Fibroblast of skin of right biceps (primary cell): Measurements from ENCODE around the gene ARHGAP28.

Experiments
- DNase-seq: peaks from one replicate; pipeline ENCODE4 v3.0.0-alpha.2; 2013

ARHGAP28 gene, protein sequence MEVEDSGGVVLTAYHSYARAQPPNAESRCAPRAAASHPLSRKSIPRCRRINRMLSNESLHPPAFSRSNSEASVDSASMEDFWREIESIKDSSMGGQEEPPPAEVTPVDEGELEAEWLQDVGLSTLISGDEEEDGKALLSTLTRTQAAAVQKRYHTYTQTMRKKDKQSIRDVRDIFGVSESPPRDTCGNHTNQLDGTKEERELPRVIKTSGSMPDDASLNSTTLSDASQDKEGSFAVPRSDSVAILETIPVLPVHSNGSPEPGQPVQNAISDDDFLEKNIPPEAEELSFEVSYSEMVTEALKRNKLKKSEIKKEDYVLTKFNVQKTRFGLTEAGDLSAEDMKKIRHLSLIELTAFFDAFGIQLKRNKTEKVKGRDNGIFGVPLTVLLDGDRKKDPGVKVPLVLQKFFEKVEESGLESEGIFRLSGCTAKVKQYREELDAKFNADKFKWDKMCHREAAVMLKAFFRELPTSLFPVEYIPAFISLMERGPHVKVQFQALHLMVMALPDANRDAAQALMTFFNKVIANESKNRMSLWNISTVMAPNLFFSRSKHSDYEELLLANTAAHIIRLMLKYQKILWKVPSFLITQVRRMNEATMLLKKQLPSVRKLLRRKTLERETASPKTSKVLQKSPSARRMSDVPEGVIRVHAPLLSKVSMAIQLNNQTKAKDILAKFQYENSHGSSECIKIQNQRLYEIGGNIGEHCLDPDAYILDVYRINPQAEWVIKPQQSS

DNA sequence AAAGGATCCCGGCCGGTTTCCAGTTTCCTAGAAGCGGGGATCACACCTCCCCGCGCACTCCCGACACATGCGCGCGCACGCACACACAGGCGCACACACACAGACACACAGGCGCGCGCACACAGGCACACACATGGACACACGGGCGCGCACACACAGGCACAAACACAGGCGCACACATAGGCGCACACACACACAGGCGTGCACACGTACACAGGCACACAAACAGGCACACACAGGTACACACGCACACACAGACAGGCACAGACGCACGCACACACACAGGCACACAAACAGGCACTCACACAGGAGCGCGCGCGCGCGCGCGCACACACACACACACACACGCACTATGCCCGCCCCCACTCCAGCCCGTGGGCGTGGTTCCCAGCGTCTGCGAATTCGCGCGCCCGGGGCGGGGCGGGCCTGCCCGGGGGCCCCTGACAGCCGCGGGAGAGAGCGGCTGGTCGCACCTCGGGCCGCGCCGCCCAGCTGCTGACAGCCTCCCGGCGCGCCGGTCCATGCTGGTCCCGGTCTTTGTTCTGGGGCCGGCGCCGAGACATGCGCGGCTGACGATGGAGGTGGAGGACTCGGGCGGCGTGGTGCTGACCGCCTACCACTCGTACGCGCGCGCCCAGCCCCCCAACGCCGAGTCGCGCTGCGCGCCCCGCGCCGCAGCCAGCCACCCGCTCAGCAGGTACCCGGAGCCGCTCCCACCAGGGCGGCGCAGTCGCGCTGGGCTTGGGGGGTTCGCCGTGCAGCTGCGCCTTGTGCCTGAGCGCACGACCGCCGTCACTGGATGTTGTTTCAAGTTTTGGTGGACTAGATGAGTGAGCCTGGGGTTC lies at the start of gene ARHGAP28:
ARHGAP28 (plus strand) TSS at position 470 of the 845 bp plus-strand sequence; CDS start at position 576, 106 bp downstream.
- peak; percentile 96 for DNase-seq

DNA sequence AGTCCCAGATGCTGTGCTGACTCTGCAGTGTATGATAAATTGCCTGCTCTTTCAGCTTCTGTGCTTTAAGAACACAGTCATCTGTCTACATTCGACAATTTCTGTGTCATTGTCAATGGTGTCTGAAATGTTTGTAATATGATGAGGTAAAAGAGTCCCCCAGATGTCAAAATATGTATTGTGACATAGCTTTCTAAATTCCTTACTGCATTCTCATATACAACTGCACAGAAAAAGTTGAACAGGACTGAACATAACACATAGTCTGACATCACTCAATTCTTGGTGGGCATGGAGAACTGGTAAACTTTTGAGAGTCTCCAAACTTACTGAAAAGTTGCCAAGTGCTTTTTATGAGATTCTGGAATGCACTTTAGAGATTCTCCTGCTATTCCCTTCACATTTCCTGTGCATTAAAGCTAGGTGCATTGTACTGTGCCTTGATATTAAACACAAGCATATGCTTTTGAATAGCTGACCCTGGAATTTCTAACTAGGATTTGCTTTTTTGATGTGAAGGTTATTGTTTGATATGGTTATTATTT lies 48.1 kb upstream of the ARHGAP28 start:
- DNase-seq = peak; percentile 55

DNA sequence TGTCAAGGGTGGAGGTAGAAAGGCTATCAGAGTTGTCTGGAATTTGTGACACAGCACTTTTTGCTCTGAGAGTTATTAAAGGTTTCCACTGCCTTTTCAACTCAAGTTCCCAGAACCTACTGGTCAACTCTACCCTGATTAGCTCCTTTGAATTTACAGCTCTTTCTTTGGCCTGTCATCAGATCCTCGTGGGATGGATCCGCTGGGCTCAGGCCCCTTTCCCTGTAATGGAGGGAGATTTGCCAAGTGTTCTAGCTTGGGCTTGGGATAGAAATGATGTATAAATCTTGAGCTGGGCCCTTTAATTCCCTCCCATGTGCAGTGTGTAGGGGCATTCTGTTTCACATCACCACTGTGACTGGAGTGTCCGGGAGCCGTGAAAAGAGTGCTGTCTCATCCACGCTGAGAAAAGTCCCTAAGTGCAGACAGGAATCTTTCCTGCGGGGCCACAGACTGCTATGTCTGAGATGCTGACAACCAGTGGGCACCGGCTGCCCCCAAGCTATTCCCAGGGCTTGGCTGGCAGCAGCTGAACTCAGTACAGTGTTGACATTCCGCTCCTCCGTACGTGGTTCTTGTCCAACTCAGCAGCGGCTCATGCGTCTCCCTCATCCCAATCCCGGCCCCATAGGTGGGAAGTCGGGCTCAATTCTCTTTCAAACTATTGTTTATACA lies 46.9 kb upstream of the ARHGAP28 start:
- no peak for DNase-seq

DNA sequence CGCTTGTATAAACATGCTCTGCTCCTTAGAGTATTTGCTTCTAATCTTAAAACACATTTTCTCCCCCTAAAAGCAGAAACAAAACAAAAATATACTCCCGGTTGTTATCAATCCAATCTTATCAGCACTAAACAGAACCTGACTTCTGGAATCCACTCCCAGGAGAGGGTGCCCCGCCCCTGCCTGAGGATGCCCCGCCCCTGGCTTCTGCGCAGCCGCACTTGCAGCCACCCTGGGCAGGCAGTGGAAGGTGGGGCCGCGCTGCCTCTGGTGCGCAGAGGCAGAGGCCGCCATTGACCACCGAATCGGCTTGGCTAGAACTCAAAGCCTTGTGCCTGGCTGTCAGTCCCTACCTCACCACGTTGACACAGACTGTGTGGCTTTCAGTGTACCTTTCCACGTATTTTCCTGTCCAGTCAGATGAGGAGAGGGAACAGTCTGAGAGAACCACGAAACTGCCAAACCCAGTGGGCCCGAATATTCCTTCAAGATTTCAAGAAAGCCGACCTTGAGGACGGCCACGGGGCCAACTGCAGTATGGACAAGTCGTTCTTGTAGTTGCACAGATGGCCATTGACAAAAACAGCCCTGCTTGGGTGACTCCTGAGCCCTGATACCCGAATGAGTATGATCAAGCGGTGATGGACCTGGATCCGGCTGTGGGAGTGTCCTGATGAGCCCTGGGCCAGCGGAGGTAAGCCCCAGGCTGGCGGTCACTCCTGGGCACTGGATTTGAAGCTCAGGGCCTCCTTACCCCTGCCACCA lies 46.2 kb upstream of the ARHGAP28 start:
- DNase-seq = no peak

DNA sequence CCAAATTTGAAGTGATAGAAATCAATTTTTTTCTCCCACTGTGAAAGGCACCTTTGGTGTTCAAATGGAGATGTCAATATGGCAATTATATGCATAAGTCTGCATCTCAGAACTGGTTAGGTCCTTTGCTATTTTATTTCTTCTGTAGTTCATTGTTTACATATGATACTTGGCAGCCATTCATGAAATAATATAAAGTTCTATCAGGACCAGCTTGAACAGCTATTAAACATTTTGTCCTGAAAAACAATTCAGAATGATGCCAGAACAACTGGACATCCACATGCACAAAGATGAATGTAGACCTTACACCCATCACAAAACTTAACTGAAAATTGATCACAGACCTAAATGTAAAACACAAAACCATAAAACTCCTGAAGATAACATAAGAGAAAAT lies 41.8 kb upstream of the ARHGAP28 start:
- DNase-seq = no peak

DNA sequence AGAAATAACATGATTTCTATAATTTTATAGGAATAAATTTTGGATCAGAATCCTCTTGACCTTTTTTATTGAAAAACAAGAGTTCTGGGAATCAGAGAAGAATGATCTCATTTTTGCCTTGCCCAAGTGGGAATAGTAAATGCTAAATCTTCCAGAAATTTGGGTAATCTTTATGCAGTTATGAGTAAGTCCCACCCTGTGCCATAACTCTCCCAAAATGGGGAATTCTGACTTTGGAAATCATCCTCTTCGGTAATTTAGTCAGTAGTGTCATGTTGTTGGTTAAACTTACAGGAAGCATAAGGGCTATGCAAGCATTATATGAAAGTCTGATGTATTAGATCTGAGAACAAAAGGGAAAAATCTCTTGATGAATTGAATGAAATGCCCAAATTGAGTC lies 20.6 kb upstream of the ARHGAP28 start:
- DNase-seq = no peak

DNA sequence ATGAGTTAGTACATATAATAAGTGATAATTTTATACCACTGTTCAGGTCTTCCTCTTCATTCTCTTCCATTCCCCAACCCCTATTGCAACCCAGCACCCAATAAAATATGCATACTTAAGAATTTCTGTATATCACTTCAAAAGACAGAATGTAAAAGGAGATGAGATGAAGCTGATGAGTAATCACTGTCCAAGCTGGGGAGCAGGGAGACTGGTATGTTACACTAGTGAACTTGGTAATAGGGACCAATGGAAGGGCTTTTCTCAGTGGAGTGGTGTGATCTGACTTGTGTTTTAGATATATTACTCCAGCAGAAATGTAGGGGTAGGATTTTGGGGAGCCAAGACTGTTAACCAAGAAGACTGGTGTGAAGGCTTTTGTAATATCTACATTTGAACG lies 18.0 kb upstream of the ARHGAP28 start:
- DNase-seq = peak; percentile 49

DNA sequence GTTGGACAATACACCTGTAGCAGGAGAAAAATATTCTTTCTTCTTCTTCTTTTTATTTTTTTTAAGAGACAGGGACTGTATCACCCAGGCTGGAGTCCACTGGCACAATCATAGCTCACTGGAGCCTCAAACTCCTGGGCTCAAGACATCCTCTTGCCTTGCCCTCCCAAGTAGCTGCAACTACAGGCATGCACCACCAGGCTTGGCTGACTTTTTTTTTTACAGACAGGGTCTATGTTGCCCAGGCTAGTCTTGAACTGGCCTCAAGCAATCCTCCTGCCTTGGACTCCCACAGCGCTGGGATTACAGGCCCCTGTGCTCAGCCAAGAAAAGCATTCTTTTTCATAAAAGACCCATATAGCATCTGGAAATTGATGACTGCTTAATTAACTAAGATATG lies 17.1 kb upstream of the ARHGAP28 start:
- no peak for DNase-seq

DNA sequence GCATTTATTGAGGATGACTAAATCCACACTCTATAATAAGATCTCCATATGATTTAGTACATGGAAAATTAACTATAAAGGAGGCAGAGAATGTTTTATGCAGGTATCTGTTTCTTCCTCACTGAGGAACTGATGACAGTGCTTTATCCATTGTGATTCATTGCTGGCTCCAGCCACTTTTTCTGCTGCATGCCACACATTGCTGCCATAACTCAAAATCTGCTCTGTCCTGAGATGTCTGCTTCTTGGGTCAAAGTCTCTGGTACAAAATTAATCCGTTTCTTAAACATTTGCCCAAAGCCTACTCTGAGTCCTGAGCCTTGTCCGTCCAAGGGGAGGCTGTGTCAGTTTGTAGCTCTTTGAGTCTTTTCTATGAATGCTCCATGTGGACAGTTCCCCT lies 15.5 kb upstream of the ARHGAP28 start:
- peak; percentile 60 for DNase-seq

DNA sequence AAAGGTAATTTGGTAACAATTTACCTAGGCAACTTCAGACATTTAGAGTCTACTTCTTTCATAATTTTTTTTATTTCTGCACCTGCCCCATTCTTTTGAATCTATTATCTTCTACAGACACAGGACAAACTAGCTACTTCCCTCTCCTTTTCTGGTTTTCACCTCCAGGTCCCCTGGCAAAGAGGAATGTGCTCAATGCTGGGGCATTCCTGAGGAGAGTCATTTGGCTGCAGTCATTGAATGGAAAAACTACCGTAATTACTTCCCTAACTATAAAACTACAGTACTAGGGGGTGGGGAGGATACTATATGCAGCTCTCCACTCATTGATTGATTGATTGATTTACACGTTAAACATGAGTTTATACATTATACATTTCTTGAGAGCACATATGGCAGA lies 11.2 kb upstream of the ARHGAP28 start:
- DNase-seq = no peak

DNA sequence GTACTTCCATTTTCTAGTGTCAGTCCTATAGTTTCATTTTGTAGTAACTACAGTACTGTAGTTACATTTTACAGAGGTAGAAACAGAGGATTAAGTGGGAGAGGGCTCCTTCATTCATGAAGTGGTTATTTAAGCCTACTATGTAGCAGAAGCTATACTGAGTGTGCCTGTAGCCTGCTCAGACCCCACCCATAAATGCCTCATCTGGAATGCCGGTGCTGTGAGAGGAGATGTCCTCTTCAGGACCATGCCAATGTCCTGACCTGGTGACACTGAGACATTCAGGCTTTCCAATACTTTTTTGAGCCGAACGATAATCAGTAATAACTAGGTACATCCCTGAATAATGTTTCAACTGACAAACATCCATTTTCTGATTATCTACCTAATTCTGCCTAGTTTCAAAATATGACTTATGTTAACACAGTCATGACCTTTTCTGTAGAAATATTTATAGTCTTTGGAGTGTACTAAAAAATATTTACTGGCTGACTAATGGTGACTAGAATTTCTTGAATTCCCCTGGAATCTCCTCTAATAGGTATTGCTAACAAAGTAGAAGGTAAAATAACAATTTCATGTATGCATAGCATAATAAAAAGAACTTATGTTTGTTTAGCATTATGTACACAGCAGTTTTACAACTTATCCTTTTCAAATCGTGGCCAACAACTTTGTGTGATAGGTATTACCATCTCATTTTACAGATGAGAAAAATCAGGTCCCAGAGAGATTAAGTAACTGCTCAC lies 10.2 kb upstream of the ARHGAP28 start:
- DNase-seq = peak; percentile 37

DNA sequence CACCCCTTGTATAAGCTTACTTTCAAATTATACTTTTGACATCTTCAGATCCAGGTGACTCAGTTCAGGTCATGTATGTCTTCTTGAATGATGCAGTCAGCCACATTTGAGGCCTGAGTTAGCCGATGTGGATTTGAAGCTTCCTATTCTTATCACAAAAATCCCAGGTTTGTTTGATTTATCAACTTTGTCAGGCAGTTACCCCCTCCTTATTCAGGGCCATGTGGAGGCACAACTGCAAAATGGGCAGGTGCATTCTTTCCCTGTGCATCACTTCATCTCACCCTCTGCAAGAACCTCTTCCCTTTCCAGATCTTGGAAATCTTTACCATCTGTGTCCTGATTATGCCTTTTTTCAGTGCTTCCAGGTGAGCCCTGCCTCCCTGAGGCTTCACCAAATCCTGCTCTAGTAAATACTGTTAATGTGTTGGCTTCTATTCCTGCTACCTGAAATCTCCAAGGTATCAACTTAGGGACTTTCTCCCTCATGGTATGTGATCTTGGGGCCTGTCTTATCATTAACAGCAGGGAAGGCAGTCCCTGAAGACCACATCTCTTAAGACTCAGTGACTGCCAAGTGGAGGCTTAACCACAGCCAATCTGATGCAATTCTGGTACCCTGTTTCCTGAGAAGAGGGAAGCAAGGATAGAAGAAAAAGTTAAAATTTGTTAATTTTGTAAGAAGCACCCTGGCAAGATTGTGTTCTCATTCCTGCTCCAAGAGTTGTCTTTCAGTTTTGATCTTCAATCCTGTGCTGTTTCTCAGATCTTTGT lies 9.4 kb upstream of the ARHGAP28 start:
- peak; percentile 50 for DNase-seq

DNA sequence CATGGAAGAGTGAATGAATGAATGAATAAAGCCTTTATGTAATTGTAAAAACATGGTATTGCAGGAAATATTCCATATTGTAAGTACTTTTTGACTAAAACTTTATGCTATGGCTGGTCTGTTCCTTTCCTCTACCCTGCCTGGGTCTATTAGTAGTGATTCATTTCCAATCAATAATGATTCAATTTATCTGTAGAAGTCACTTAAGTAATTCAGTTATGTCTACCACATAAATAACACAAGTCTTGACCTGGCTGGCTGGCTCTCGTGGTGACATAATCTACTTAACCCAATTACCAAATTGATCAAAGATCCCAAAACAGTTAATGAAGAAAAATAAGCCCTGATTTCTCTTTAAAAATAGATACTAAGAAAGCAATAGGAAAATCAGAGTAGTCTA lies 7.8 kb upstream of the ARHGAP28 start:
- no peak for DNase-seq

DNA sequence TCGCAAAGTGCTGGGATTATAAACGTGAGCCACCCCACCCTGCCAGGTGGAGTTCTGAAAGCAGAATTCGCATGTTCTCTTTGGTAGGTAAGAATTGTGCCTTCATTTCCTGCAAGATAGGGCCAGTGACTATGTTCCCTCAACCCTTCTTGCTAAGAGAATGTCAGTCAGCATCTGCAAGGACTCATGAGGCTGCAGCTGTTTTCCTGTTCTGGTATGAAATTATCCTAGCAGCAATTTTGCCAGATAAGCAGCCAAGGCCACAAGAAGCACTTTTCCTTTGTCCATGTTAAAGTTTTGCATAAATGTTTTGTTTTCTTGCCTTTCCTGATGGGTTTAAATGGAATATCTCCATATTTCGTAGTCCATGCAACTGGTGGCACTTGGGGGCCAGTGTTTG lies 6.8 kb upstream of the ARHGAP28 start:
- no peak for DNase-seq

DNA sequence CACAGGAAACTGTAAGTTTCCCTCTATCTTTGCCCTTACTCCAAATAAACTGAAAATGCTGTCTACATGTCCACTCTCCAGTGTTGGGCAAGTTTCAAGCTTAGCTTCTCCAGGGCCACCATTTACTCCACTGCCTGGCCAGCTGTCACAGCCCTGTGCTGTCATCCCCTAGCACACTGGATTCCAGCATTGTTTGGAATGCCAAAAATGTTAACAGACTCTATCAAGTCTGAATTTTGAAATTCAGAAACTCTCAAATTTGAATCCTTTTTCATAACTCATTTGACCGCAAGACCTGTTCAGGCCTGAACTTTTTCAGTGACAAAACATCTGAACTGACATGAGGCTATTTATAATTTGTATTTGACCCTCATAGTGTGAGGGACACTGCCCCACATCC lies 5.2 kb upstream of the ARHGAP28 start:
- DNase-seq = no peak

DNA sequence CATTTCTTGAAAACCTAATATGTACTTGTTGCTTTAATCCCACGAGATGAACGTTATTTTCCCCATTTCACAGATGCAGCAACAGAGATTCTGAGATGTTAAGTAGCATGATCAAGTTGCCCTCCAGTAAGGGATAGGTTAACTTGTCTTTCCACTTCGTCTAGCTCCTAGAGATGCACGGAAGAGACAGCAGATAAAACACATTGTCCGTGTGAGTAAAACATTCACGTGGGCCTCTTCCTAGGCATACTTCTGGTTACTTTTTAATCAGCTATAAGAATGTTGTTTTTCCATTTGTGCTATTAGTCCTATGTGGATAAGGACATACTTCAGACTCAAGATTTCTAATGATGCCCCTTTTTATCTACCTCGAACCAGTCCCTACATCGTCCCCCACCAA lies 1.2 kb upstream of the ARHGAP28 start:
- DNase-seq = no peak

DNA sequence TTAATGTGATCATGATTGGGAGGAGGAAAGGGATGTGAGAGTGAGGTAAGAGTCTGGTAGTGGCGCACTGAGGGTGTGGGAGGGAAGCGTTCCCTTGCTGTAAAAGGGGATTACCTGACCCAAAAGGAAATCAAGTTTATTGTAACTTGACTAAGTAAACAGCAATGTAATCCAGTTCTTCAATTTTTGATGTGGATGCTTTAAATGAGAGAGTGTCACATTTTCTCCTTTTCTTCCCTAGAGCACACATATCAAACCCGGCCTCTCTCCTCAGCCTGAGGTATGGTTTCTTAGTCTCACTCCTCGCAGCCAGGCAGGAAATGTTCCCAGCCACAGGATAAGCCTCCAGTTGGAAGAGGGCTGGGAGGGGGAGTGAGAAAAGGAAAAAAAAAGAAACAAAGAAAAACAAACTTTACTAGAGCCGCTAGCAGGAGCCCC lies 688 bp upstream of the ARHGAP28 start:
- DNase-seq = no peak

DNA sequence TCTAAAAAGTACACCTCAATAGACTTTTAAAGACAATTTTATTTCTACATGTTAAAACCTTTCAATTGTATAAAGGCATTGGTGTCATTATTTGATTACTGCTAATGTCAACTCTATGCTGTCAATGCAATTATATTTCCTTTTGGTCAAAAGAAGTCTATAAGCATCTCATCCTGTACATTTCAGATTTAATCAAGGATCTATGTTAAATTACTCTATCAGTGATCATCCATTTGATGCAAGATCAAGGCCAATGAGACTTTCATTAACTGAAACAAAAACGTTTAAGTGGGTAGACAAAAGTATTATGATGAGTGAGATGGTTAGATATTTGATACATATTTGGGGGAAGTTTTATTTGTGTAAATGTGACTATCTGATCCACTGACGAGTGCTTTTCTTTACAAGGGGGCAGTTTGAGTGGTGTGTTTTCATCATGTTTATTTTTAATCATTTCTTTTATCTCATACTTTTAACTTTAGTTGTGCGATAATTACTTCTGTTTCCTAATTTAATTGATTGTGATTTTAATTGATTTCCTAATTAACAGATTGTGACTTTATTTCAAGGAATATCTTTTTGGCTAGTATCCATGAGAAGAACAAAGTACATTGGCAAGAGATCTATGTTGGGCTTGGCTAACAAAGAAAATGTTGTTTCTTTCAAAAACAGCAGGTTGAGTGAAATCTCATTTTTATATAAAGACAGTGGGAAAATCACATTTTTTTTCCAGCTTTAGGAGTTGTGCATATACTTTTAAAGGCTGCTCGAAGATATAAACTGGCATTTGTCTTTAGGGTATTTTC lies 1.1 kb downstream of the ARHGAP28 start:
- DNase-seq = no peak

DNA sequence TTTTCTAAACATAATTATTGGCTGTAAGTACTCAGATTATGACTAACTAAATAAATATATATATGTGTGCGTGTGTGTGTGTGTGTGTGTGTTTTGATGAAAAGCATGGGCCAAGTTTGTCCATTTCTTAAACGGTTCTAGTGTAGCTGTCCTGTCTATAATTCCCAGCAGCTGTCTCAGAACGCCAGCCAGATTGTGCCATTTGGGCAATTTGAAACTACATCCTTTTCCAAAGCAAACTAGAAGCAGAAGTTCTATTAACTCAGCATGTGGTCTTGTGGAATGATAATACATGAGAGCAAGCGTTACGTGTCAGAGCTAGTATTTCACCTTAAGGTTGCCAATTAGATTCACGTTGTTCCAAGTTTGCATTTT lies 1.7 kb downstream of the ARHGAP28 start:
- DNase-seq = peak; percentile 91
